HL-60 (cell line): ENCODE results near the gene ARSJ.
A peak's percentile ranks its signal among the peaks of the same experiment; 100 is the strongest.

ENCODE experiments used
- DNase-seq, 2 experiments: peaks; one replicate each; pipeline ENCODE4 v3.0.0-alpha.2; 2010 to 2020; ENCODE audit warnings: low read depth in 1 of 2, low spot score in 1 of 2
- H3K27ac ChIP-seq: fragments of 250-450 bp; sonication (Bioruptor Pico); replicated peaks from 2 replicates; pipeline ENCODE4 v1.5.1; 2020; ENCODE audit warnings: mild to moderate bottlenecking, moderate library complexity
- H3K27me3 ChIP-seq: fragments of 250-450 bp; sonication (Bioruptor Pico); 2 replicates; pipeline ENCODE4 v1.5.1; 2021; ENCODE audit warnings: mild to moderate bottlenecking, moderate library complexity; ENCODE audit not compliant: insufficient read depth, poor library complexity, severe bottlenecking
- H3K4me3 ChIP-seq: replicated peaks from 2 replicates; pipeline ENCODE4 v1.5.1; 2011; ENCODE audit warnings: mild to moderate bottlenecking, control low read depth, low read length; ENCODE audit not compliant: insufficient read depth
- GABPA ChIP-seq: IDR thresholded peaks from 2 replicates; pipeline ENCODE4 v1.6.1; 2012; ENCODE audit warnings: low read depth
- POLR2AphosphoS5 ChIP-seq: IDR thresholded peaks from 2 replicates; pipeline ENCODE4 v1.6.1; 2012; ENCODE audit warnings: low read depth
- SPI1 ChIP-seq: IDR thresholded peaks from 2 replicates; pipeline ENCODE4 v1.6.1; 2012; ENCODE audit warnings: low read depth, mild to moderate bottlenecking, borderline replicate concordance
- TF ChIP-seq, protein P1 (sequence below): IDR thresholded peaks from one replicate; pipeline ENCODE4 v1.5.1; 2011; ENCODE audit warnings: low read length, control low read depth, inconsistent platforms; ENCODE audit not compliant: insufficient read depth
- TF ChIP-seq, protein P2 (sequence below): IDR thresholded peaks from 2 replicates; pipeline ENCODE4 v1.6.1; 2012; ENCODE audit warnings: low read depth; ENCODE audit not compliant: insufficient replicate concordance

ARSJ gene

DNA sequence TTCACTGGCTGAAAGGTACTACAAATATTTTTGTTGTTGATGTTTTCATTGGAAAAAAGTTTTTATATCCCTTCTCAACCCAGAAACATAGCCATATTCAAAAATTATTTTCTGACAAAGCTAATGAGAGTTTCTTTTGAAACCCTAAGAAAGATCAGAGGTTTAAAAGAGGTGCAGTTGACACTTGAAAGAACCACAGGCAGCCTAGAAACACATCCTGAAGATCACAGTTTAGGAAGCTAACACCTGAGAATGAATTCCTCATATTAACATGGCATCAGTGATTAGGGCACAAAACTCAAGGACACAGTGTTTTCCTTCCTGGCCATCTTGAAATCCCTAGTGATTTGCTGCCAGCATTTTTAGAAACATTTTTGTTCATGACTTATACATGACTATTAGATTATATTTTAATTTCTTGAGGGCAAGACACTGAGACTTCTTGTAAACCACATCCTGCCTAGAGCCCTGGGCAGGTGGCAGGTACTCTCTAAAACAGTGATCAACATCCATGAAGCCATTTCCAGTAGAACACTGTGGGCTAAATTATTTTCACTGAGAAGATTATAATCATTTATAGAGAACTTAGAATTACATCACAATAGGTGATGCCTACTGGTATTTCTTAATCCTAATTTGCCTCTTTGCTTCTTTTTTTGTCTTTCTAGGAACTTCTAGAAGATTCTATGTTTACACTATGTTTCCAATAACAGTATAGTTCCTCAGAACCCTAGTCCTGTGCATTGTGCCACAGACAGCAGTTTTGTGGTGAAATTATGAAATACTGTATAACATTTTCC, 80.0 kb downstream of the ARSJ start:
- H3K27ac ChIP-seq, result no peak overlapping the region
- TF ChIP-seq, protein P1, sequence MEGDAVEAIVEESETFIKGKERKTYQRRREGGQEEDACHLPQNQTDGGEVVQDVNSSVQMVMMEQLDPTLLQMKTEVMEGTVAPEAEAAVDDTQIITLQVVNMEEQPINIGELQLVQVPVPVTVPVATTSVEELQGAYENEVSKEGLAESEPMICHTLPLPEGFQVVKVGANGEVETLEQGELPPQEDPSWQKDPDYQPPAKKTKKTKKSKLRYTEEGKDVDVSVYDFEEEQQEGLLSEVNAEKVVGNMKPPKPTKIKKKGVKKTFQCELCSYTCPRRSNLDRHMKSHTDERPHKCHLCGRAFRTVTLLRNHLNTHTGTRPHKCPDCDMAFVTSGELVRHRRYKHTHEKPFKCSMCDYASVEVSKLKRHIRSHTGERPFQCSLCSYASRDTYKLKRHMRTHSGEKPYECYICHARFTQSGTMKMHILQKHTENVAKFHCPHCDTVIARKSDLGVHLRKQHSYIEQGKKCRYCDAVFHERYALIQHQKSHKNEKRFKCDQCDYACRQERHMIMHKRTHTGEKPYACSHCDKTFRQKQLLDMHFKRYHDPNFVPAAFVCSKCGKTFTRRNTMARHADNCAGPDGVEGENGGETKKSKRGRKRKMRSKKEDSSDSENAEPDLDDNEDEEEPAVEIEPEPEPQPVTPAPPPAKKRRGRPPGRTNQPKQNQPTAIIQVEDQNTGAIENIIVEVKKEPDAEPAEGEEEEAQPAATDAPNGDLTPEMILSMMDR, result no peak
- TF ChIP-seq SPI1, result no peak
- no peak for TF ChIP-seq GABPA
- DNase-seq, result peak in 1 of 2 experiments; percentile 13
- no peaks in the 10 kb centered on the region for H3K27me3 ChIP-seq
- no peak overlapping the region for H3K4me3 ChIP-seq

GRCh38 chr4:113893546-113893945, 85.9 kb downstream of the ARSJ start:
- Histone ChIP-seq H3K4me3 (no peak overlapping the region), H3K27ac (no peak overlapping the region), H3K27me3 (no peaks in the 10 kb centered on the region)
- TF ChIP-seq GABPA, result no peak
- TF ChIP-seq POLR2AphosphoS5, result no peak
- TF ChIP-seq, protein P1, result no peak
- no peak for TF ChIP-seq SPI1
- TF ChIP-seq, protein P2, sequence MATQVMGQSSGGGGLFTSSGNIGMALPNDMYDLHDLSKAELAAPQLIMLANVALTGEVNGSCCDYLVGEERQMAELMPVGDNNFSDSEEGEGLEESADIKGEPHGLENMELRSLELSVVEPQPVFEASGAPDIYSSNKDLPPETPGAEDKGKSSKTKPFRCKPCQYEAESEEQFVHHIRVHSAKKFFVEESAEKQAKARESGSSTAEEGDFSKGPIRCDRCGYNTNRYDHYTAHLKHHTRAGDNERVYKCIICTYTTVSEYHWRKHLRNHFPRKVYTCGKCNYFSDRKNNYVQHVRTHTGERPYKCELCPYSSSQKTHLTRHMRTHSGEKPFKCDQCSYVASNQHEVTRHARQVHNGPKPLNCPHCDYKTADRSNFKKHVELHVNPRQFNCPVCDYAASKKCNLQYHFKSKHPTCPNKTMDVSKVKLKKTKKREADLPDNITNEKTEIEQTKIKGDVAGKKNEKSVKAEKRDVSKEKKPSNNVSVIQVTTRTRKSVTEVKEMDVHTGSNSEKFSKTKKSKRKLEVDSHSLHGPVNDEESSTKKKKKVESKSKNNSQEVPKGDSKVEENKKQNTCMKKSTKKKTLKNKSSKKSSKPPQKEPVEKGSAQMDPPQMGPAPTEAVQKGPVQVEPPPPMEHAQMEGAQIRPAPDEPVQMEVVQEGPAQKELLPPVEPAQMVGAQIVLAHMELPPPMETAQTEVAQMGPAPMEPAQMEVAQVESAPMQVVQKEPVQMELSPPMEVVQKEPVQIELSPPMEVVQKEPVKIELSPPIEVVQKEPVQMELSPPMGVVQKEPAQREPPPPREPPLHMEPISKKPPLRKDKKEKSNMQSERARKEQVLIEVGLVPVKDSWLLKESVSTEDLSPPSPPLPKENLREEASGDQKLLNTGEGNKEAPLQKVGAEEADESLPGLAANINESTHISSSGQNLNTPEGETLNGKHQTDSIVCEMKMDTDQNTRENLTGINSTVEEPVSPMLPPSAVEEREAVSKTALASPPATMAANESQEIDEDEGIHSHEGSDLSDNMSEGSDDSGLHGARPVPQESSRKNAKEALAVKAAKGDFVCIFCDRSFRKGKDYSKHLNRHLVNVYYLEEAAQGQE, result no peak
- no peak for DNase-seq

- H3K27ac ChIP-seq, result no peak overlapping the region
- H3K27me3 ChIP-seq, result no peaks in the 10 kb centered on the region
- DNase-seq, result no peak
- TF ChIP-seq GABPA, result no peak
- TF ChIP-seq SPI1, result no peak
- TF ChIP-seq POLR2AphosphoS5, result no peak
- TF ChIP-seq, protein P2, result no peak
- TF ChIP-seq, protein P1, result no peak
- H3K4me3 ChIP-seq, result no peak overlapping the region
Observed at GRCh38 chr4:113888006-113888405, 91.4 kb downstream of the ARSJ start.

DNA sequence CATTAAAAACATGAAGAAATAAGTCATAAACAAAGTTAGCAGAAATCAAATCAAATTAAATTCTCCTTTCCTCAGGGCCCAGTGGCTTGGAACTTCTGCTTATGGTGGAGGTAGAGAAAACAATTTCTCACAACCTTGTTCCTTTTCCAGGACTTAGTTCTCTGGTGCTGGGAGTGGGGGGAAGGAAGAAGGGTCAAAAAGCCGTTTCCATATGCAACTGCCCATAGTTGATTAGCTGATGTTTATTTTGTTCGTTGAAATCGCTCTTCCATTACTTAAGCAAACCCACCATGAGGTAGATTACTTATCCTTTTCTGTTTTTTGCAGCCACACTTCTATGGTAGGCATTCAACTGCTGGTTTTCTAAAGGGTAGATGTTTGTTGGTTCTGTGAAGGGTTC, 94.2 kb downstream of the ARSJ start:
- Histone ChIP-seq H3K27ac (no peak overlapping the region), H3K4me3 (no peak overlapping the region), H3K27me3 (no peaks in the 10 kb centered on the region)
- DNase-seq, result no peak
- TF ChIP-seq, protein P2, result no peak
- TF ChIP-seq POLR2AphosphoS5, result no peak
- no peak for TF ChIP-seq GABPA
- no peak for TF ChIP-seq SPI1
- TF ChIP-seq, protein P1, result no peak
